SU-DHL-6 (cell line): Measurements from ENCODE around the gene PDE3A.

Experiments
- EZH2phosphoT487 ChIP-seq: fragments of 200-600 bp; sonication (generic), shearing (Covaris generic); conservative IDR thresholded peaks from 2 replicates; pipeline ENCODE4 v1.6.1; 2018; ENCODE audit warnings: mild to moderate bottlenecking, antibody characterized with exemption, low read length, moderate library complexity, mixed read lengths
- TF ChIP-seq, protein P1 (sequence below): fragments of 200-600 bp; sonication (generic); IDR thresholded peaks from one replicate; pipeline ENCODE4 v1.5.1; 2017; ENCODE audit warnings: antibody characterized with exemption, mild to moderate bottlenecking, low read length, moderate library complexity; ENCODE audit not compliant: insufficient read depth, poor library complexity, severe bottlenecking

- TF ChIP-seq, protein P1, sequence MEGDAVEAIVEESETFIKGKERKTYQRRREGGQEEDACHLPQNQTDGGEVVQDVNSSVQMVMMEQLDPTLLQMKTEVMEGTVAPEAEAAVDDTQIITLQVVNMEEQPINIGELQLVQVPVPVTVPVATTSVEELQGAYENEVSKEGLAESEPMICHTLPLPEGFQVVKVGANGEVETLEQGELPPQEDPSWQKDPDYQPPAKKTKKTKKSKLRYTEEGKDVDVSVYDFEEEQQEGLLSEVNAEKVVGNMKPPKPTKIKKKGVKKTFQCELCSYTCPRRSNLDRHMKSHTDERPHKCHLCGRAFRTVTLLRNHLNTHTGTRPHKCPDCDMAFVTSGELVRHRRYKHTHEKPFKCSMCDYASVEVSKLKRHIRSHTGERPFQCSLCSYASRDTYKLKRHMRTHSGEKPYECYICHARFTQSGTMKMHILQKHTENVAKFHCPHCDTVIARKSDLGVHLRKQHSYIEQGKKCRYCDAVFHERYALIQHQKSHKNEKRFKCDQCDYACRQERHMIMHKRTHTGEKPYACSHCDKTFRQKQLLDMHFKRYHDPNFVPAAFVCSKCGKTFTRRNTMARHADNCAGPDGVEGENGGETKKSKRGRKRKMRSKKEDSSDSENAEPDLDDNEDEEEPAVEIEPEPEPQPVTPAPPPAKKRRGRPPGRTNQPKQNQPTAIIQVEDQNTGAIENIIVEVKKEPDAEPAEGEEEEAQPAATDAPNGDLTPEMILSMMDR, result no peak
- no peak for TF ChIP-seq EZH2phosphoT487
Measured at GRCh38 chr12:20420557-20420956, 52.2 kb downstream of the PDE3A start.
